HCT116 (cell line): Measurements from ENCODE around the gene TECTA. TPM values are rescaled to one million over a fixed set of nuclear protein-coding genes. Genes with fewer than 3 reads are reported as not detected.
"Not testable (repeated sequence)": the region's sequence is repeated elsewhere in the genome, so short reads cannot be mapped to it uniquely, and the experiment has no call there.

Experiments
- ATAC-seq: fragments of 200-7000 bp; cut with Tn5 transposase; 2 replicates; pipeline ENCODE4 v1.9.1; 2020; ENCODE audit warnings: mild to moderate bottlenecking, moderate library complexity
- BruUV-seq: library from RNA; stranded (reverse); fragments of 400-500 nt; replicated peaks from 2 replicates; lab custom pipeline; 2021; lab: Mats Ljungman, UMichigan
- CTCF ChIA-PET: fragments of 300-600 bp; sonication (Branson Sonifier 250); formaldehyde crosslinking; loops from one replicate; lab custom pipeline; 2021; ENCODE audit warnings: antibody characterized with exemption; lab: Charles Lee
- POLR2A ChIA-PET: fragments of 300-600, 350-600 bp; sonication (Branson Sonifier 250); formaldehyde crosslinking; loops from one replicate; lab custom pipeline; 2021; ENCODE audit warnings: antibody characterized with exemption; lab: Charles Lee
- RAD21 ChIA-PET, 2 experiments: fragments of 300-600 bp; sonication (Branson Sonifier 250); formaldehyde crosslinking; loops; one replicate each; lab custom pipeline; 2023; ENCODE audit warnings: low total read pairs in 2 of 2; ENCODE audit not compliant: uncharacterized antibody in 2 of 2, unreplicated experiment in 2 of 2, low non-redundant PET in 1 of 2; lab: Charles Lee
- DNase-seq: peaks from one replicate; pipeline ENCODE4 v3.0.0-alpha.2; 2010; ENCODE audit warnings: low read depth, low spot score
- H2AFZ ChIP-seq: fragments of 200-600 bp; shearing (Covaris generic), sonication (generic); 2 replicates; pipeline ENCODE4 v1.6.1; 2017; ENCODE audit warnings: low read depth, mixed run types, mixed read lengths, antibody characterized with exemption, low read length; ENCODE audit not compliant: poor library complexity, severe bottlenecking
- H3K27ac ChIP-seq: 2 replicates; pipeline ENCODE4 v1.5.1; 2012; ENCODE audit warnings: low read depth, low read length
- H3K27me3 ChIP-seq: fragments of 200-600 bp; sonication (generic); 2 replicates; pipeline ENCODE4 v1.6.1; 2016; ENCODE audit warnings: mixed run types, low read length, mixed read lengths; ENCODE audit not compliant: insufficient read depth
- H3K36me3 ChIP-seq, 2 experiments: fragments of 200-500 bp in 1 of 2; fragments of 200-600 bp in 1 of 2; sonication (Bioruptor generic) in 1 of 2; sonication (generic) in 1 of 2; 2 replicates each; pipeline versions ENCODE4 v1.5.1 to v1.6.1; 2014 to 2016; ENCODE audit warnings: low read length in 2 of 2, inconsistent platforms in 1 of 2, mixed read lengths in 1 of 2, mixed run types in 1 of 2; ENCODE audit not compliant: insufficient read depth in 2 of 2, control insufficient read depth in 1 of 2
- H3K4me1 ChIP-seq, 2 experiments: fragments of 200-600 bp in 1 of 2; sonication (generic) in 1 of 2; 2 replicates each; pipeline versions ENCODE4 v1.5.1 to v1.6.1; 2012 to 2017; ENCODE audit warnings: low read length in 2 of 2, inconsistent platforms in 1 of 2, mild to moderate bottlenecking in 1 of 2, mixed read lengths in 1 of 2, mixed run types in 1 of 2, moderate library complexity in 1 of 2; ENCODE audit not compliant: insufficient read depth in 2 of 2, control insufficient read depth in 1 of 2
- H3K4me2 ChIP-seq: fragments of 200-600 bp; sonication (generic); 2 replicates; pipeline ENCODE4 v1.6.1; 2017; ENCODE audit warnings: mixed run types, low read length, mixed read lengths
- H3K4me3 ChIP-seq, 2 experiments: fragments of 200-600 bp in 1 of 2; sonication (generic) in 1 of 2; replicated peaks in 1 of 2; 2 replicates each; pipeline ENCODE4 v1.5.1; 2011 to 2016; ENCODE audit warnings: low read length in 2 of 2, control low read depth in 1 of 2, low read depth in 1 of 2, mild to moderate bottlenecking in 1 of 2, mixed read lengths in 1 of 2, mixed run types in 1 of 2
- H3K79me2 ChIP-seq: fragments of 200-600 bp; sonication (generic); 2 replicates; pipeline ENCODE4 v1.6.1; 2017; ENCODE audit warnings: mild to moderate bottlenecking, mixed run types, low read length, moderate library complexity, mixed read lengths; ENCODE audit not compliant: insufficient read depth
- H3K9ac ChIP-seq: fragments of 200-600 bp; sonication (generic); 2 replicates; pipeline ENCODE4 v1.6.1; 2016; ENCODE audit warnings: low read length, mixed read lengths
- H3K9me2 ChIP-seq: fragments of 200-600 bp; sonication (generic), shearing (Covaris generic); 2 replicates; pipeline ENCODE4 v1.6.1; 2017; ENCODE audit warnings: mixed run types, mild to moderate bottlenecking, moderate library complexity; ENCODE audit not compliant: insufficient read depth
- H3K9me3 ChIP-seq, 2 experiments: fragments of 200-500 bp in 1 of 2; fragments of 200-600 bp in 1 of 2; sonication (Bioruptor generic) in 1 of 2; sonication (generic) in 1 of 2; 2 replicates each; pipeline ENCODE4 v1.6.1; 2014 to 2017; ENCODE audit warnings: low read length in 2 of 2, mixed read lengths in 2 of 2, inconsistent platforms in 1 of 2, low read depth in 1 of 2, mild to moderate bottlenecking in 1 of 2, mixed run types in 1 of 2, moderate library complexity in 1 of 2; ENCODE audit not compliant: control insufficient read depth in 1 of 2, insufficient read depth in 1 of 2
- H4K20me1 ChIP-seq: fragments of 200-600 bp; sonication (generic), shearing (Covaris generic); 2 replicates; pipeline ENCODE4 v1.6.1; 2017; ENCODE audit warnings: mixed run types, mild to moderate bottlenecking, moderate library complexity; ENCODE audit not compliant: insufficient read depth
- ELF1 ChIP-seq: IDR thresholded peaks from 2 replicates; pipeline ENCODE4 v1.6.1; 2012; ENCODE audit warnings: low read depth, borderline replicate concordance
- MAX ChIP-seq: IDR thresholded peaks from 2 replicates; pipeline ENCODE4 v1.6.1; 2012
- POLR2A ChIP-seq: IDR thresholded peaks from 2 replicates; pipeline ENCODE4 v1.7.0; 2011; ENCODE audit warnings: borderline replicate concordance; ENCODE audit not compliant: insufficient read depth, insufficient read length; ENCODE audit errors: extremely low read depth
- RAD21 ChIP-seq: IDR thresholded peaks from 2 replicates; pipeline ENCODE4 v1.6.1; 2012; ENCODE audit warnings: low read depth, mild to moderate bottlenecking
- ZNF274 ChIP-seq: fragments of 200-500 bp; sonication (Bioruptor generic); IDR thresholded peaks from 2 replicates; pipeline ENCODE4 v1.6.1; 2014; ENCODE audit warnings: mild to moderate bottlenecking, low read depth, low read length, inconsistent platforms
- intact Hi-C: fragments of 100-400 bp; cut with micrococcal nuclease; formaldehyde crosslinking; loops from 2 replicates; pipeline ENCODE4 v1.10.0; 2022
- total RNA-seq: library from RNA; stranded (reverse); gene quantifications from one replicate; pipeline ENCODE4 v1.2.1, GENCODE V29; 2021; ENCODE audit not compliant: unreplicated experiment

Gene TECTA
- total RNA-seq, 1 experiment from 2014 or later, result 0.81 TPM

DNA sequence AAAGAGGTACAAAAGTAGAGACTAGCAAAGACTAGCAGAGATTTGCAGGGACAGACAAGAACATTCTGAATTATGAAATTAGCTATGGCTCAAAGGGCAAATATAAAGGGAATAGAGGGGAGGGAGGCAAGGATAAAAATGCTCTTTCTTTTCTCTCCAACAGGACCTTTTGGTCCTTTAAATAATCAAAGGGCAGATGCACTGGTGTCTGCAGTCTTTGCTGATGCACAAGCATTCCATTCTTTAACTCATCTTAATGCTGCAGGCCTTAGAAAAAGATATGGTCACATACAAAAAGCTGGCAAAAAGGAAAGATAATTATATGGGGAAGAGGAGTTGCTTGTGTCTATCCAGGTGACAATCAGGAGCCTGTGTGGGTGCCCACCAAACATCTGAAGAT lies 137.9 kb downstream of the TECTA start:
- Histone ChIP-seq H3K79me2 (no peaks in the 10 kb centered on the region), H3K27me3 (peaks cover 8% of the 10 kb centered on the region; the same call in 1 of the 2 replicates), H3K4me2 (no peak overlapping the region), H3K4me1 (no peaks in the 10 kb centered on the region), H4K20me1 (no peaks in the 10 kb centered on the region), H2AFZ (no peak overlapping the region), H3K9ac (no peak overlapping the region), H3K36me3 (no peaks in the 10 kb centered on the region), H3K27ac (no peak overlapping the region), H3K9me3 (no peaks in the 10 kb centered on the region), H3K9me2 (no peaks in the 10 kb centered on the region), H3K4me3 (no peak overlapping the region)
- TF ChIP-seq ELF1, result no peak
- no peak for TF ChIP-seq MAX
- TF ChIP-seq ZNF274, result no peak
- no peak for TF ChIP-seq RAD21
- TF ChIP-seq POLR2A, result no peak
- no TSS peak for BruUV-seq
- intact Hi-C loops, result no loop called here
- ChIA-PET CTCF (no interaction called here), POLR2A (no interaction called here), RAD21 (no interaction called here)
- DNase-seq (no peak), ATAC-seq (no peak)

GRCh38 chr11:121240001-121240400 lies 139.0 kb downstream of the TECTA start:
- H3K4me2 ChIP-seq, RAD21 ChIA-PET, H3K79me2 ChIP-seq, H3K9ac ChIP-seq, POLR2A ChIA-PET, intact Hi-C loops, H3K9me2 ChIP-seq, CTCF ChIA-PET, H3K36me3 ChIP-seq, DNase-seq, H2AFZ ChIP-seq, H4K20me1 ChIP-seq, H3K4me1 ChIP-seq, ATAC-seq, H3K27ac ChIP-seq, H3K9me3 ChIP-seq, H3K27me3 ChIP-seq, BruUV-seq, H3K4me3 ChIP-seq: not testable (repeated sequence)
